ENCODE data around the gene KLK10.

KLK10 gene, protein sequence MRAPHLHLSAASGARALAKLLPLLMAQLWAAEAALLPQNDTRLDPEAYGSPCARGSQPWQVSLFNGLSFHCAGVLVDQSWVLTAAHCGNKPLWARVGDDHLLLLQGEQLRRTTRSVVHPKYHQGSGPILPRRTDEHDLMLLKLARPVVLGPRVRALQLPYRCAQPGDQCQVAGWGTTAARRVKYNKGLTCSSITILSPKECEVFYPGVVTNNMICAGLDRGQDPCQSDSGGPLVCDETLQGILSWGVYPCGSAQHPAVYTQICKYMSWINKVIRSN

DNA sequence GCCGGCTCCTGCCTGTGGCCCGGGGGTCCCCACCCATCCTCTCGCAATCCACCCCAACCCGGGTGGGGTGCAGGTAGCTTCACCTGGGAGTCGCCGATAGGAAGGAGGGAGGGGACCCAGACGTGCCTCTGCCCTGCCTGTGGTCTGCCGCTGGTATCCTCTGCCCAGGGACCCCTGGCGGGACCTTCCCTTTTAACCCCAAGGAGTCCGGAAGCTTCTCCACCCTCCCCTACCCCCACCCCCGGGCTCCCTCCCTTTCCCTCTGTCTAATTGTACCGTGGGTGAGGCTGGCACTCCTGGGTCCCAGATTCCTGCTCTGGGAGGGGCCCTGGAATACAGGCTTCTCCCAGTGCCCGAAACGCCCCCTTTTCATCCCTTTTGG, at the start of gene KLK10:
Gene KLK10 (minus strand): TSS at position 166 of the 382 bp plus-strand sequence. CDS start 579 bp downstream, outside the sequence.
- DNase-seq (ENCODE audit: low spot score) = no peak

DNA sequence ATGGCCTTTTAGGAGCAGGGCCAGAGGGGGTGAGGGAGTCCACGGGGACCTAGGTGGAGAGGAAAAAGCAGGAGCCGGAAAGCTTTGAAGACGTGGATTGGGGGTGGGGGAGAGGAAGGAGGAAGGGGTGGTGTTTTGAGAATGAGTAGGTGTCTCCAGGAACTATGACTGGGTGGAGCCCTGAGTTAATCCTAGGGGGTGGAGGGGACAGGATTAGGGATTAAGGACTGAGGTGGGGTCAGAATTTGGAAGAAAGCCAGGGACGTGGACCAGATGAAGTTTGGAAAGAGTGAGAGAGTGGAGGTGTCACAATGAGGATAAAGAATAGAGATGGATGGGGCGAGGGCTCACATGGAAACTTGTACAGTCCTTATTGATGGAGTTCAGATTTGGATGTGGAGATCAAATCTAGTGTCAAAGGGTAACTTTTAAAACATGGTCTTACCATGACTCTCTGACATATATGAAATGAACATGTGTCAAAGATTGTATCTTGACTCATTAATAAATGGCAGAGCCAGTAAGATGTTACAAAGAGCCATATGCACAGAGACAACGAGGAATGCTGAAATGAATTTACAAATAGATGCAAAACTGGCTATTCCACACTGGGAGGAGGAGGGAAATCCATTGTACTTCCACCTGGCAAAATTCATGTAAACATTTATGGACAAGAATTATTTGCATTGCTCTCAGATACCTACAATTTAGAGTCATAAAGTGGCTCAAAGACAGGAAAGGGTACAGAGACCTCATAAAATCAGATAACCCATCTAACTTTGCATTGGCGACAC, 47.1 kb upstream of the KLK10 start:
- DNase-seq (ENCODE audit: low spot score) = no peak

DNA sequence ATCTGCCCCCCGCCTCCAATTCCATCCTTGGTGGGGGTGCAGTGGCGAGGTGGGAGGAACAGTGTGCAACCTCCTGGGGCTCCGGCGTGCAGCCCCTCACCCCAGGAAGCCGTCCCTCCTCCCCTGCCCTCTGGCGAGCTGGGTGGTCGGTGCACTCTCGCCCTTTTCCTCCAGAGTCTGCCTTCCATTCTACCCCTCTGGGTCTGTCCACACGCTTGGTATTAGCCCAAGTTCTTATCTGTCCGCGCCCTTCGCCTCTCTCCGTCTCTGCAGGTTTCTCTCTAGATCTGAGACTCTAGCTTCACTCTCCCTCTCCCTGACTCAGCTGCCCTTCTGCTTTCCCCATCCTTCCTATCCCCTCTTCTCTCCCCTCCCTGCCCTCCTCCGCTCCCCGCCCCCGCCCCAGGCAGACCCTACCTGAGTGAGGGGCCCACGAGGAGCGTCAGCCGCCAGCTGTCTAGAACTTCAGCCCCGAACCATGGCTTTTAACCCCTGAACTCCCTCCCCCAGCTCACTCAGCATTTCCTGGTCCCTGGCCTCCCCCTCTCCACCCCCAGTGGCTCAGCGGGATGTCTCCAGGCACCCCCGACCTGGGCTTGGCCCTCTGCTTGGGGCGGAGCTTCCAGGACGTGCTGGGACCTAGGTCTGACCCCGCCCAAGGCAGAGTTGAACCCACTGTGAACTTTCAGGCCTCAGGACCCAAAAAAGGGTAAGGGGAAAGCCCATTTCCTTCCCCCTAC, 45.9 kb upstream of the KLK10 start:
- no peak for DNase-seq (ENCODE audit: low spot score)

DNA sequence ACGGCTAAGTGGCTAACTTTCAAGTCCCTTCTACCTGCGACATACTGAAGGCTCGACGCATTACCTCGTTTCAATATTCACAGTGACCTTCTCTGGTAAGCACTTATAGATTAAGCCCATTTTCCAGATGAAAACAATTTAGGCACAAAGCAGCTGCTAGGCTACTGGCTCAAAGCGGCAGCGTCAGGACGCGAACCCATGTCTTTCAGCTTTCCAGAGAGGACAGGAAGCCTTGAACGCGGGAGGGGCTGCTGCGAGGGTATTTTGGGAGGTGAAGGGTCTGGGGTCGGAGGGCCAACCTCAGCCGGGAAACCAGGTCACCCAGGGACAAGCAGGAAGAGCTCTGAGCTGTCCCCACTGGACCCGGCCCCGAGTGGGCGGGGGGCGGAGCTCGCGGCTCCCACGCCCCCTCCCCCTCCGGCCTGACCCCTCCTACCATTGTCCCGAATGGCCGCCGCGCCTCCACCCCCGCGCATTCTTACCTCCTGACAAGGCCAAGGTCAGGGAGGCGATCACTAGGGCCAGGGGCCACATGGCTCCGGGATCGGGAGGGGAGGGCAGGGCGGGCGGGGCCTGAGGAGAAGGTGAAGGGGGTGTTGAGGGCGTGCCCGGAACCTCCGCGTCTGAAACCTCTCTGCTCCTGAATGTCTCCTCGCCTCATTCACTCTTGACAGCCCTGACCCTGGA, 45.2 kb upstream of the KLK10 start, which contains the start of gene KLK13:
Gene KLK13 (minus strand): TSS at position 559 of the 687 bp plus-strand sequence. CDS start 25 bp downstream, at position 534.
- no peak for DNase-seq (ENCODE audit: low spot score)

DNA sequence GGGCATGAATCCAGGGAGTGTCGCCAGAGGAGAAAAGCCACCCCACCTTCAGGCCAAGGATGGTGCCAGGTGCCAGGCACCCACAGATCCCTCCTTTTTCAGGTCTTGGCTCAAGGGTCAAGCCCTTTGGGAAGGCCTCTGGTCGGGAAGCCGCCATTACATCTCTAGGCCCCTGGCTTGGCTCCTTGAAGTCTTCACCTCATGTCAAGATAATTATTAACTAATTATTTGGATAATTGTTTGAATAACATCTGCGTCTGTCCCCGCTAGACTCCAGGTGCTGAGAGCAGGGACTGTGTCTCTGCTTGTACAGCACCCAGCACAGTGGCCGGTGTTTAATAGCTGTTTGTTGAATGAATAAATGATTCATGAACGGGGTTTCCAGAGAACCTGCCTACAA, 44.2 kb upstream of the KLK10 start:
- no peak for DNase-seq (ENCODE audit: low spot score)

DNA sequence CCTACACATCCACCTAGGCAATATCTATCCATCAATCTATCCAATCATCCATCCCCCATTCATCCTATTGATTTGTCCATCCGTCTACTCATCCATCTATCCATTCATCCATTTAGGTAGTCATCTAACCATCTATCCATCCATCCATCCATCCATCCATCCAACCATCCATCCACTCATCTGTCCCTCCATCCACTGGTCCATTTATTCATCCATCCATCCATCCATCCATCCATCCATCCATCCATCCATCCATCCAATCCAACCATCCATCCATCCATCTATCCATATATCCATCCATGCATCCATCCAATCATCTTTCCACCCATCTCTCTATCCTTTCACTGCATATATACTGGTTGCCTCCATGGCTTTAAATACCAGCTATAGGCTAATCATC, 41.5 kb upstream of the KLK10 start:
- no peak for DNase-seq (ENCODE audit: low spot score)

DNA sequence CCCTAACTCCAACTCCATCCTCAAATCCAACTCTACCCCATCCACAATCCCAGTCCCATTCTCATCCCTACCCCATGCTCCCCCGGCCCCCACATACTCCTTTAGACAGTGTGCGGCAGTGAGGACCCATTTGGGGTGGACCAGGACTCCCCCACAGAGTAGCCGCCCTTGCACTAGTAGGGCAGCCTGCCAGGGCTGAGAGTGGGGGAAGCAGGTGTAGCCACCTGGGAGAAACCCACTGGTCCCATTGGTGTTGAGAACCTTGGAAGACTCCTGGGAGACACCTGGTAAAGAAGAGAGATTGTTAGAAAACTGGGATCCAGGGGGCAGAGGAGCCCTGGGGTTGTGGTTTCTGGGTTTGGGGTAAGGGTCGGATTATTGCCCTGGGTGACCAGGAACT, 40.8 kb upstream of the KLK10 start:
- no peak for DNase-seq (ENCODE audit: low spot score)

DNA sequence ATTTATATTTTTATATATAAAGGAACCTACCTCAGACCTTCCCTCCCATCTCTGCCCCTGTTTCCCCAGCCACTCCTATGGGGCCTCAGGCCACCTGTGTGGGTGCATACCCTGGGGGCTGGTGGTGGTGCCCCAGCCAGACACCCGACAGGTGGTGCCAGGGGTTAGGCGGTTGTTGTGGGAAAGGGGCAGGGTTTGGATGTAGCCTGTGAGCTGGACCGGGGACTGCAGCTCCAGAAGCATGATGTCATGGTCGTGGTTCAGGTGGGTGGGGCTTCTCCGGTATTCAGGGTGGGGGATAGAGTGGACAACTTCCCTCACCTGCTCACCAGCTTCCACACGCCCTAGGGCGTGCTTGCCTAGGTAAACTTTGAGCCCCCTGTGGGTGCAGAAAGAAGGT, 40.2 kb upstream of the KLK10 start:
- DNase-seq (ENCODE audit: low spot score) = no peak

DNA sequence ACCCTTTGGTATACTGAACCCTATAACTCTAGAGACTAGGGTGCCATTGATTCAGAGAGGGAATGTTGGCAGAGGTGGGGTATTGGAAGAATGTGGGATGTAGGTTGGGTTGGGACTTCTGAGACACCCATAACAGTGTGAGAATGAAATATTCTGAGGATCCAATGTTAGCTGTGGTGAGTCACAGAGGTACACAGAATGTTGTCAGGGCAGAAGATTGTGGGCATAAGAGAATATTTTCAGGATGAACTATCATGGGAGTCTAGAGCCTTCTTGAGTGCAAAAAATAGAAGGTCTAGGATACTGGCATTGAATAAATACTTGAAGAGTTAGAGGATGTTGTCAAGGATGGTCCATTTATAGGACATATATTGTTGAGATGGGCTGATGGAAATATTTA, 36.4 kb upstream of the KLK10 start:
- DNase-seq (ENCODE audit: low spot score) = no peak

DNA sequence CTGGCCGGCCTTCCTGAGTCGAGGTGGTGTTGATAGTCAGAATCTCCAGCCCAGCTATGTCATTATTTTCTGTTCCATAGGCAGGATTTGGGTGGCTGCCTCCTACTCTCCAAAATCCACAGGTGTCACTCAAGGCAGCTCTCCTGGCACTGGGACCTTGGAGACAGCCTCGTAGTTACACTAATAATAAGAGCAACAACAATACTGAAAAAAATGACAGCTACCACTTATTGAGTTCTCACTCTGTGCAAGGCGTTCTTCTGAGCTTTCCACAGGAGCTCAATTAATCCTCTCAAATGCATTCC, 27.5 kb upstream of the KLK10 start:
- DNase-seq (ENCODE audit: low spot score) = no peak

DNA sequence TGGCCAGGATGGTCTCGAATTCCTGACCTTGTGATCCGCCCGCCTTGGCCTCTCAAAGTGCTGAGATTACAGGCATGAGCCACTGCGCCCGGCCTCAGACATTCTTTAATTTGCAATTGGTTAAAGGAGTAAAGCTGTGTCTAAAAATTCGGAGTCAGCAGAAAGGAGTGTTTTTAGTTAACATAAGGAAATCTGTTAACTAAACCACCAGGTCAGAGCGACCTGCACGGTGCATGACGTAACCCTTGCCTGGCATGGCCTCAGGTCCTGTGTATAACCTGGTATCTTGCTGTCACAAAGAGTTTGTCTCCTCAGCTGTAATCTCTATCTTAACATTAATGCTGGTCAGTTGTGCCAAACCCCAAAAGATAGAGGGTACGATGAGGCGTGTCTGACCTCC, 24.8 kb upstream of the KLK10 start:
- DNase-seq (ENCODE audit: low spot score) = no peak

DNA sequence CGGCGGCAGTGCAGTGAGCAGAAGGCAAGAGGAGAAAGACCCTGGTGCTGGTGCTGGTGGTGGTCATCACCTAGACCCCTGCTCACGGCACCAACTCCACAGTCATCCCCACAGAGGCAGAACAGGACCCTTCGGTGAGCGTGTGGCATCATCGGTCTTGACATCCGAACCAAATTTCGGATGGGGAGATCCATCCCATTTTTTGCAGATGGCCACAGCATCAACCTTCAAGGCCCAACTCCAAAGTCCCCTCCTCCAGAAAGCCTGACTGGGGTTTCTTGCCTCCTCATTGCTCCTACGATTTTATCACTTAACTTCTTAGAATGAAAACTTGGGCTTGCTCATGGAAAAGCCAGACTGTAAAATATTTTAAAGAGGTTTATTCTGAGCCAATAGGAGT, 24.0 kb upstream of the KLK10 start:
- no peak for DNase-seq (ENCODE audit: low spot score)

DNA sequence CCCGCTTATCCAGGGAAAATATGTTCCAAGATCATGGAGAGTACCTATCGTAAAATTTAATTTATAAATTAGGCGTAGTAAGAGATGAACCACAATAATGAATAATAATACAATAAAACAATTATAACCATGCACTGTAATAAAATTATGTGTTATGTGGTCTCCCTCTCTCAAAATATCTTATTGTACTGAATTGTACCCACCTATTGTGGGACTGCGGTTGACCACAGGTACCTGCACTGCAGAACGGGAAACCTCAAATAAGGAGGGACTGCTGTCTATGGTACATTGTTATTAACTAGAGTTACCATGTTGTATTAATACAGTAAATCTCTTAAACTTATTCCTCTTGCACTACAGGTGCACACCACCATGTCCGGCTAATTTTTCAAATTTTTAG, 20.6 kb upstream of the KLK10 start:
- no peak for DNase-seq (ENCODE audit: low spot score)

DNA sequence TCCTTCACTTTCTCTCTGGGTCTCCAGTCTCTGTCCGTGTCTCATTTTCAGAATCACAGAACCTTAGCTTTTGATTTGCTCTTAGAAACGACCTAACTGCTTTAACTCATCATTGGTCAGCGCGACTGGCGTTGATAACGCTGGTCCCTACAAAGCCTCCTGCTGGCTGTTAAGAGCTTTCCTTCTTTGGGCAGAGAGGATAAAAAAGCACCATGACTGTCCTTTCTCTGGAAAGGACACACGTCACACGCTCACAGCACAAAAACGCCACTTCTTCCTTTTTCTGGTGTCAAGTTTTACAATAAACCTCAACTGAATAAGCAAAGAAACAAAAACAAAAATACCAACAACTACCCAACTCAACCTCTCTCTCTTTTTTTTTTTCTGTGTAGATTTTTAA, 17.0 kb upstream of the KLK10 start:
- DNase-seq (ENCODE audit: low spot score) = no peak

DNA sequence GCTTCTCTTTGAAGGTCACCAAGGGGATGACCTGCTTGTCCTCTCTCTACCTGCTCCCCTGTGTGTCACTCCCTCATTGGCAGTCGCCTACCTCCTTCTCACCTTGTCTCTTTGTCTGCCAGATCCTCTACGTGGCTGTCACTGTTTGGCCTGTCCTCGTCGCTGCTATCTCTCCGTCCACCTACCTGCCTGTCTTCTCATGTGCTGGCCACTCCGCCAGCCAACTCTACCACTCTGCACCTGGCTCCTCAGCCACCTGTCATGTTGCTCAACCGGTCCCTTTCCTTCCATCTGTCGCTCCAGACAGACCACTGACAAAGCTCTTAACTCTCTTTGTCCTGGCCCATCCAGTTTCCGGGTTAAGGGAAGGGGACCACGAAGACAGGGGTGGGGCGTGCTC, 15.2 kb upstream of the KLK10 start, which contains the start of gene KLK12:
Gene KLK12 (minus strand): TSS at position 299 of the 400 bp plus-strand sequence. CDS start 381 bp downstream, outside the sequence.
- DNase-seq (ENCODE audit: low spot score) = no peak

DNA sequence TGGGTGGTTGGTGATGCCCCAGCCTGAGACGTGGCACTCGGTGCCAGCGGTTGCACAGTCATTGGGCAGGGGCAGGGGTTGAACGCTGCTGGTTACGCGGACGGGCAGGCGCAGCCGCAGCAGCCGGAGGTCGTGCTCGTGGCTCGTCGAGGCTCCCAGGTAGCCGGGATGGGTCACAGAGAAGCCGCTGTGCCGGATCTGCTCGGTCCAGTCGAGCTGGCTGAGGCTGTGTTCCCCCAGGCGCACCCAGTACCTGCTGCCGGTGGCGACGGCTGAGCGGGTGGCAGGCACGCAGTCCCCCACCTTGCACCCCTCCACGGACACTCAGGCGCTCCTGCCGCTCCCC, 12.3 kb upstream of the KLK10 start:
- no peak for DNase-seq (ENCODE audit: low spot score)

DNA sequence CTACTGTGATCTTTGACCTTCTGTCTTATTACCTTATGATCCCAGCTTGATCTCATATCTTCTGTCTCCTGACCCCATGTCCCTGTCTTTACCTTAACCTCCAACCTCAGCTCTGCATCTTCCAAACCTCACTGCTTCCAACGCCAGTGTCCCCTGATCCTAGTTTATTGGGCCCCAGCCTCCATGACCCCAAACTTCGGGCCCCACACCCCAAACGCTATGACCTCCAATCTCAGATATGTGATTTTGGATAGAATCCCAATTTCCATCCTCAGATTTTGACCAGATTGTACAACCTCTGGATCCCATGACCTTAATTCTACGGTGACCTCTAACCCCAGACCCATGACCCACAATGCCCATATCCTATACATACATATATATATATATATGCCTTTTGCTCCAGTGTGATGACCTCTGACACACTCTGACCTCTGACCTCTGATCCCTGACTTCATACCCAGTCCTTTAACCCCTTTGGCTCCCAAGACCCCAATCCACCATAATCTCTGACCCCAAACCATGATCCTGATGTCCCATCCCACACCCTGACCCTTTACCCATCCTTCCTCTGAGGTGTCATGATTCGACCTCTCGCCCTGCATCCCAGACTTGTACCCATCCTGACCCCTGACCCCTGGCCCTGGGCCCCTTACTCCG, 11.8 kb upstream of the KLK10 start:
- DNase-seq (ENCODE audit: low spot score) = no peak

DNA sequence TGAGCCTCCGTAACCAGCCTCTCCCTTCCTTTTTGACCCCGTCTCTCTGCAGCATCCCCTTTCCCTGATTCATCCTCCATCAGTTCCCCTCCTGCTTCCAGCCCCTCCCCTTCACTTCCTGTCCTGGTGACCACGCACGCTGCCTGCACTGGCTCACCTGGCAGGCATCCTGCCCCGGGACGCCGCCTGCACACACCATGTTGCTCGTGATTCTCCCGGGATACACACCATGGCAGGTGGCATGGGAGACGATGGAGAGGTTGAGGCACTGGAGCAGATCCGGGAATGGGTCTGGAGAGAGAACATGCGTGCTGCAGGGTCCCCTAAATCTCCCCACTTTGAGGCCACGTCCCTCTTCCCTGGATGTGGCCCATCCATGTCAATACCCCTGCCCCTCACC, 11.1 kb upstream of the KLK10 start:
- DNase-seq (ENCODE audit: low spot score) = no peak

DNA sequence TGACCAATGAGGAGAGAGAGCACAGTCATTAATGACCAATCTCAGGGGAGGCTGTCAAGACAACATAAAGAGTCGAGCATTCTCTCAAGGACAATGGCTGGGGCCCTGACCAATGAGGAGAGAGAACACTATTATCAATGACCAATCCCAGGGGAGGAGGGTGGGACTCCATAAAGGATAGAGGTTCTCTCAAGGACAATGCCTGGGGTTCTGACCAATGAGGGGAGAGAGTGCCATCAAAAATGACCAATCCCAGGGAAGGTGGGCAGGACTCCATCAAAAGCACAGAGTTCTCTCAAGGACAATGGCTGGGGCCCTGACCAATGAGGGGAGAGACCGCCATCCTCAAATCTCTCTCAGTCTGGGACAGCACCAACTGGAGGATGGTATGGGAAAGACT, 10.2 kb upstream of the KLK10 start:
- DNase-seq (ENCODE audit: low spot score) = no peak

DNA sequence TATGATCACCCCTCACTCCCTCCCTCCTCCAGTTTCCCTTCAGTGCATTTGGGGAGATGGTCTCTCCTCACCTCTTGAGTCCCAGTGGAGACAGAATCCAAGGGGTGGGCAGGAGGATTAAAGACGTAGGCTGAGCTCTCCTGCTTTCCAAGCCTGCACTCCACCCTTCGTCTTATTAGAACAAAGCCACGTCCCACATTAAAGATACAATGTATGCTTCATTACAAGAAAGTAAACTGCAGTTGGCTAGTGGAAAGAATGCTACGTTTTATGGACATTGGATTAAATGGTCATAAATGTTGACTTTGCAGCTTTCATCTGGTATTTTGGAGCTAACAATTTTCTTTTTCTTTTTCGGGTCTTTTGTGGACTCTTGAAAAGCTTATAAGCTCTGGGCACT, 8.4 kb upstream of the KLK10 start:
- DNase-seq (ENCODE audit: low spot score) = no peak

DNA sequence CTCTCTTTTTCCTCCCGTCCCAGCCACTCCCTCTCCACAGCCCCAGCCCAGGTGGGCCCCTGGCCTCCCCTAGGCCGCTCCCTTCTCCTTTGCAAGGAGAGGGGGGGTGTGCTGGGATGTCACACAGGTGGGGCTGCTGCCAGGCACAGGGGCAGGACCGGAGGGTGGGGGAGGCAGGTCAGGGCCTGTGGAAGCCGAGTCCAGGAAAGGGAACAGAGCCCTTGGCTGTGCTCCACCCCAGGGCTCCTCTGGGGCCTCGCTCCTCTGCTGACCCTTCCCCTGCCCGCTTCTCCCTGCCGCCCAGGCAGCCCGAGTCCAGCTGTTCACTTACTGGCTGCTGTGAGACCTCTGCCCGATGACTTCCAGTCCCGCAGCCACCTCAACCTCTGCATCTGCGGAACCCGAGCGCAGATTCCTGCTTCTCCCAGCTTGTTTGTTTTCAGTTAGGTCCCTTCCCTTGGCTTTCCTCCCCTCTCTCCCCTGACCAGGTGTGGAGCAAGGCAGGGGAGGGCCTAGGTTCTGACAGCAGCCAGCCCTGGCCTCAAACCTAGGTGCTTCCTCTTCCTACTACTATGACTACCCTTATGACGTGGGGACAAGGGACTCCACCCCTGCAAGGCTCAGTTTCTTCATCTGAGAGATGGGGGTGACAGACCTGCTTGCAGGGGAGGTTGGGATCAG, 7.8 kb upstream of the KLK10 start:
- DNase-seq (ENCODE audit: low spot score) = no peak

DNA sequence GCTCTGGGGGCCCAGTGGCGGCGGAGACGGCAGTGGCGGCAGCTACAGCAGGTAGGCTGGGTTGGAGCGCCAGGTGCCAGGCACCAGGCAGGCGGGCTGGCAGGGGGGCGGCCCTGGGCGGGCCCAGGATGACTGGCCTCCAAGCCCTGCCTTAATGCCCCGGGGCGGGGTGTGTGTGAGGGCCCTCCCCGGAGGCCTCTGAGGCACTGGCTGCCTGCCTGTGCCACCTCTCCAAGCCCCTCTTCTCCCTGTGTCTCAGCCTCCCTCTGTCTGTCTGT, 7.0 kb upstream of the KLK10 start, which contains the start of gene KLK11:
Gene KLK11 (minus strand): TSS at position 63 of the 278 bp plus-strand sequence. CDS start 985 bp downstream, outside the sequence.
- DNase-seq (ENCODE audit: low spot score) = no peak
